GM18526 (cell line): ENCODE data around the gene HDAC7.

Experiments used
- POLR2A ChIP-seq: IDR thresholded peaks from 3 replicates; pipeline ENCODE4 v1.6.1; 2011; ENCODE audit not compliant: insufficient read length; ENCODE audit errors: extremely low read depth

The HDAC7 gene

DNA sequence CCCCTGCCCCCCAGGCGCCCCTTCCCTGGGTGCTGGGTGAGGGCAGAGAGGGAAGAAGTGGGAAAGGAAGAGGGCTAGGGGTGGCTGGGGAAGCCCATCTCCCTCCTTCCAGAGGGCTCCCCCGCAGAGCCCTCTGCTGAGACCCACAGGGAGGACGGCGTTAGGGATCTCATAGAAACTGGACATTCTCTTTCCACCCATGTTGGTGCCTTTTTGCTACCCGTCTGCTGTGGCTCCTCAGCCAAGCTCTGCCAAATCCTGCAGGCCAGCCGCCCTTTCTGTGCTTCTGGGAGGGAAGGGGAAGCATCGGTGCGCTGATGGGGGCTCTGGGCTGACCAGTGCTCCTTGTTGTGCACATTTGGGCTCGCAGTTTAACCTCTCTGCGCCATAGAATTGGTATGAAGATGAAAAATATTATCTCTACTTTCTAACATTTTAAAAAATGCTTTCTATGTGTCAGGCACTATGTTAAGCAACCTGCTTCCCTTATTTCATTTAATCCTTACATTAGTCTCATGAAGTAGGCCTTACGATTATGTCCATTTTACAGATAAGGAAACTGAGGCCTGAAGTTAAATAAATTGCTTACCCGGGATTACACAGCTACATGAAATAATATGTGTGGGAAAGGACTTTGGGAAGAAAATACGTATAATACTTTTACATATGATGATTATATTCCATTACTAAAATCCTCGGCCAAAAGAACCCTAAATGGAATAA is 45.7 kb downstream of the HDAC7 start:
- no peak for TF ChIP-seq POLR2A

DNA sequence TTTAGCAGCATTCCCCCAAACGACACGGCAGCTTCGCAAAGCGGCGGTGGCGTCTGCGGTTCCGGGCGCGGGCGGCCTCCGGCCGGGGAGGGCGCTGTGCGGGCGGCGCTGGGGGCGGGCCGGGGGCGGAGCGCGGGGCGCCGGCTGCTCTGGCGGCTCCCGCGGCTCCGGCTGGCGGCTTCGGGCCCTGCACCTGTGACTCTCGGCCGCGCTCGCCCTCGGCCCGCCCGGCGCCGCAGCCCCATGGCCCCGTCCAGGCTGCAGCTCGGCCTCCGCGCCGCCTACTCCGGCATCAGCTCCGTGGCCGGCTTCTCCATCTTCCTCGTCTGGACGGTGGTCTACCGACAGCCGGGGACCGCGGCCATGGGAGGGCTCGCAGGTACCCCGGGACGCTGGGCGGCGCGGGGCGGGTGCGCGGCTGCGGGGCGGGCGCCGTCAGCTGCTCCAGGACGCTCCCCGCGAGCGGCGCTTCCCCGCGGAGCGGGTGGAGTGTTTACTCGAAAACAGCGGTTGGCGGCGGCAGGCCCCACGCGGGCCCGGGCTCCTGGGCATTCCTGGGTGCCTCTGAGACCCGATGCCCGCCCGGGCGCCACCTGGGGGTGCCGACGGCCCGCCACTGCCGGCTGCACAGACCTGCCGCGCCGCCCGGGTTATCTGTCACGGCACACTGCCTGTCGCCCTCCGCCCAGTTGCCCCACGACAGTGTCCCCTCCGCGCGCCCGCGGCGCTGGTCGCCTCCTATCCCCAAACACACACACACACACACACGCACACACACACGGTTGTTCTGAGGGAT is 46.4 kb downstream of the HDAC7 start, which contains the start of gene SLC48A1:
Gene SLC48A1, plus strand, starts transcription at position 177 of the 796 bp plus-strand sequence. Its CDS starts 67 bp downstream, at position 244.
- peak; percentile 40 for TF ChIP-seq POLR2A

DNA sequence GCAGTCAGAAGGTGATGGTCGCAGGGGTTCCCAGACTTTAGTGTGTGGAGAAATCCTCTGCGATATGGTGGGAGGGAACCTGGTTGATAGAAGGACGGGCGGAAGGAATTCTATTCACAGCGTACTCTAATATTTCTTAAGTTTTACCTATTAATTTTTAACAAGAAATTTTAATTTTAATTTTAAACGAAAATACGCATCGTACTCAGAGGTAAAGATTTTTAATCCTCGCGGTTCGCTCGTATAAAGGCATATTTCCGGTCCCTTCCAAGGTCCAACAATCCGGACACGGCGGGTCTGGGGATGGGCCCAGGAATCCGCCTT is 47.0 kb downstream of the HDAC7 start:
- no peak for TF ChIP-seq POLR2A

DNA sequence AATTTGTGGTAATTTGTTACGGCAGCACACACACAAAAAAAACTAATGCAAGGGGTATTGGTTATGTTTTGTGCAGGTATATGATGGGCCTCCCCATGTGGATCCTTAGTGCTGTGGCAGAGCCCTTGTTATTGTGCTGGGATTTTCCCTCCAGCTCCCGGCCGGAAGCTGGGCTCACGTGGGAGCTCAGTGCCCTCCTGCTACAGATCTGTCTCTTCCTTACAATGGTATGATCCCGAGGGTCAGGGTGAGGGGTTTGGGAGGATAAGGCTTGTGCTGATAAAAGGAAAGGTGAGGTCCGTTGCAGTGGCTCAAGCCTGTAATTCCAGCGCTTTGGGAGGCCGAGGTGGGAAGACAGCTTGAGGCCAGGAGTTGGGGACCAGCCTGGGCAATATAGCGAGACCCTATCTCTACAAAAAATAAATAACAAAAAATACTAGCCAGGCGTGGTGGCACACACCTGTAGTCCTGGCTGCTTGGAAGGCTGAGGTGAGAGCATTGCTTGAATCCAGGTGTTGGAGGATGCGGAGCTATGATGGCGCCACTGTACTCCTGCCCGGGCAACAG is 47.5 kb downstream of the HDAC7 start:
- TF ChIP-seq POLR2A: no peak

DNA sequence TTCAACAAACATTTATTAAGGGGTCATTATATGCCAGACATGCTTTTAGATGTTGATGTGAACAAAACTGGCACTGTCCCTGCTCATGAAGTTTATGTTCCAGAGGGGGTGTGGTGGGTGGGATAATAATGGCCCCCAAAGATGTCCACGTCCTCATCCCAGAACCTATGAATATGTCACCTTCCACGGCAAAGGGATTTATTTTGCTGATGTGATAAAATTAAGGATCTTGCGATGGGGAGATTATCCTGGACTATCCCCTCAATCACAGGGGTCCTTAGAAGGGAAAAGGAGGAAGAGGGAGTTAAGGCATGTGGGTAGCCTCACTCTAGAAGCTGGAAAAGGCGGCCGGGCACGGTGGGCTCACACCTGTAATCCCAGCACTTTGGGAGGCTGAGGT is 48.4 kb downstream of the HDAC7 start:
- no peak for TF ChIP-seq POLR2A

DNA sequence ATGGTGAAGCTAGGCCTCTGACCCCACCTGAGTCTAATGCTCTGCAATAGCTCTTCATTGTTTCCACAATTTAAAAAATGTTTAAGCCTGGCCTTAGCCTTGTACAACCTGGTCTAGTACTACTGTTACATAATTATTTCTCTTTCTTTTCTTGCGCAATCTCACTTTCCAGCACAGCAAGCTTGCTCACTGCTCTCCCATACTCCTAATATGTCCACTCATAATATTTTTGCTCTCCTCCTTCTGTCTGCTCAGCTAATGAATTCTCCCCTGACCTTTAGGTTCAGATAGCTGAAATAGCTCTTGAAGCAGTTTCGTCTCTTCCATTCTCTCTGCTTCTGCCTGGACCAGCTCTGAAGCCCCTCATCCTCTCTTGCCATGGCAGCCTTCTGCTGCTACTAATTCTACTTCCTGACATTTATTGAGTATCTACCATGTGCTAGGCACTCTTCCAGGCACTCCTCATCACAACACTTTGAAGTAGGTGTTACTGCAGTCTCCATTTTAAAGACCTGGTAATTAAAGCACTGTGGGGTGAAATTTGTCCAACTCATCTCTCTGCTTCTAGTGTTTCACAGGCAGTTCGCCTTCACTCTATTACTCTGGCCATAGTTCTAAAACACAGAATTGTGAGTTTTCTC is 49.5 kb downstream of the HDAC7 start:
- no peak for TF ChIP-seq POLR2A

DNA sequence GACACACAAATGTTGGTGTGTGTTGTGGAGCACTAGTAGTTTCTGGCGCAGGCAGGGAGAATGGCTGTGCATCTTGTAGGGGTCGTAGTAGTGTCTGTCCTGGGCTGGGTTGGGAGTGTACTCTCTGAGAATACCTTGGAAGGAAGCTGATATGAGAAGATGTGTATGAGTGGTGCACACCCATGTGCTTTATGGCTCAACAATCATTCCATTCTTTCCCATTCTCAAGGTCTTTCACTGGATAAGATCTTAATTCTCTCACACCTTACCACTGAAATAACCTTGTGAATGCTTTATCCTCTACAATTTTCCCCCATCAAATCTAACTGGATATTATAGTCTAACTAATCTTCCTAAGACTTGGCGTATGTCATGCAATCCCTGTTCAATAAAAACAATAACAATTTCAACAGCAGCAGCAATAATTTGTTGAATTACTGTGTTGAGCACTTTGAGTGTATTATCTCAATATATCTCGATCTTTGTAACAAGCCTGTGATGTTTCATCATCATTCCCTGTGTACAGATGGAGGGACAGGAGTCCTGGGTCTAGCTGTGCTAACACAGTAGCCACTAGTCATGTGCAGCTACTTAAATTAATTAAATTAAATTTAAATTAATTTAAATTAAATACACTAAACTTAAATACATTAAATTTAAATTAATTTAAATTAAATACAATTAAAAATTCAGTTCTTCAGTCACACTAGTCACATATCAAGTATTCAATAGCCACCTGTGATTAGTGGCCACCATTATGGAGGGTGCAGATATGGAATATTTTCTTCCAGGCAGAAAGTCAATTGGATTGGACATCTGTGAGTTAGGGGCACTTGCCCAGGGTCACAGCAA is 50.2 kb downstream of the HDAC7 start:
- no peak for TF ChIP-seq POLR2A

DNA sequence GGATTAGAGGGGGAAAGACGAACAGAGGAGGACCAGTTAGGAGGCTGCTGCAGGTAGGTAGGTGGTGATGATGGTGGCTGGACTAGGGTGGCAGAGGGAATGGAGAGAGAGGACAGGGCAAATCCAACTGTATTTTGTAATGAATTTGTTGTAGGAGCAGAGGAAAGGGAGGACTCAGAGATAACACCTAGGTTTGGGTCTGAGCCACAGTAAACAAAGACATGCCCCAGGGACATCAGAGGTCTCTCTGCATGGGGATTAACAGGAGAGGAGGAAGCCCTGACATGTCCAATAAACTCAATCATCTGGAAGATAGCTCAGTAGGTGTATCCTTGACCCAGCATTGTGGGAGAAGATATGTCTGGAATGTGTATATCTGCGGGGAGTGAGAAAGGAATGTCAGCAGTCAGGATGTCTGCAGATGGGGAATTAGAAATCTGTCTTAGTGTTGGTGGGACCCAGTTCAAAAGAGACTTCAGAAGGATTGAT is 51.3 kb downstream of the HDAC7 start:
- TF ChIP-seq POLR2A: no peak

DNA sequence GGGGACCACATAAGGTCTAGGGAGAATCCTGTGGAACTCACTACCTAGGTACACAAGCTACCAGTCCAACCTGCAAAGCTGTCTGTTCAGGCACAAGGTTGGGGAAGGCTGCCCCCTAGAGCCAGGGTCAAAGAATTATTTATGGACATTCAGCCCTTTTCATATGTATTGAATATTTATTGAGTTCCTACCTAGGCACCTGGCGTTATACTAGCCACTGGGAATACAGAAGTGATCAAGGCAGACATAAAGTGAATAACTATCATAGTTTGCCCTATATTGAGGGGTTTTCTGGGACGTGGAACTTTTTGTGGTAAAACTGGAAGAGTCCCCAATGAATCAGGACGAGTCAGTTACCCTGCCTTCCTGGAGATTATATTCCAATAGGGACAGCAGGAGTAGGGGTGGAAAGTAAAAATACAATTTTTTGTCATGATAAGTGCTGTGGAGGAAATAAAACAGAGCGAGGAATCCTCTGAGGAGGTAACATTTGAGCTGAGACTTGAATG is 52.4 kb downstream of the HDAC7 start:
- TF ChIP-seq POLR2A: no peak

DNA sequence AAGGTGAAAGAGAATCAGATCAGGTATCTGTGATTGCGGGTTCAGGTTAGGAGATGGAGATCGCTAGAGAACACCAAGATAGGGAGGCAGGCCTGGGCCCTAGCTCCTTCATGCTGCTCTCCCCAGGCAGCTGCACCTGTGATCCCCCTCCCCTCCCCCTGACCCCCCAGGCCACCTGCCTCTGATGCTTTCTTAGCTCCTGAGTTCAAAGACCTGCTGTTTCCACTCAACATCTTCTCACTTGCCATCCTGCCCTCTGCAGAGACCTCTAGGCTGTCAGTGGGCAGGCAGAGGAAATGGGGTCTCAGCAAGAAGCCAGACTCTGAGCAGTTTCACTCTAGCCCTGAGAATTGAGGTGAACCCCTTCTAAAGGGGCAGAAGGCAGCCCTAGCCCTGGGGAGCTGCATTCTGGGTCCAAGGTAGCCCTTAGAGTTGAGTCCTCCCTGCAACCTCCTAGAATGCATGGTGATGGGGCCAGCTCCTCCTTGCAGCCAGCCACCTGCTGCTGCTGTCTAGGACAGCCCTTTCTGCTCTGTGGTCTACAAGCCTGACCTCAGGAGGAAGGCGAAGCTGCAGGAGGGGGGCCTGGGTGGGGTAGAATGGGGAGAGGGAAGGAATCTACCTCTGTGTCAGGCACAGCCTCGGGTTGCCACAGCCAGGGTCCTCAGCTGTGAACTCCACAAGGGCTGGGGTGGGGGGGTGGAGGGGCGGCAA is 53.0 kb downstream of the HDAC7 start:
- TF ChIP-seq POLR2A: no peak

DNA sequence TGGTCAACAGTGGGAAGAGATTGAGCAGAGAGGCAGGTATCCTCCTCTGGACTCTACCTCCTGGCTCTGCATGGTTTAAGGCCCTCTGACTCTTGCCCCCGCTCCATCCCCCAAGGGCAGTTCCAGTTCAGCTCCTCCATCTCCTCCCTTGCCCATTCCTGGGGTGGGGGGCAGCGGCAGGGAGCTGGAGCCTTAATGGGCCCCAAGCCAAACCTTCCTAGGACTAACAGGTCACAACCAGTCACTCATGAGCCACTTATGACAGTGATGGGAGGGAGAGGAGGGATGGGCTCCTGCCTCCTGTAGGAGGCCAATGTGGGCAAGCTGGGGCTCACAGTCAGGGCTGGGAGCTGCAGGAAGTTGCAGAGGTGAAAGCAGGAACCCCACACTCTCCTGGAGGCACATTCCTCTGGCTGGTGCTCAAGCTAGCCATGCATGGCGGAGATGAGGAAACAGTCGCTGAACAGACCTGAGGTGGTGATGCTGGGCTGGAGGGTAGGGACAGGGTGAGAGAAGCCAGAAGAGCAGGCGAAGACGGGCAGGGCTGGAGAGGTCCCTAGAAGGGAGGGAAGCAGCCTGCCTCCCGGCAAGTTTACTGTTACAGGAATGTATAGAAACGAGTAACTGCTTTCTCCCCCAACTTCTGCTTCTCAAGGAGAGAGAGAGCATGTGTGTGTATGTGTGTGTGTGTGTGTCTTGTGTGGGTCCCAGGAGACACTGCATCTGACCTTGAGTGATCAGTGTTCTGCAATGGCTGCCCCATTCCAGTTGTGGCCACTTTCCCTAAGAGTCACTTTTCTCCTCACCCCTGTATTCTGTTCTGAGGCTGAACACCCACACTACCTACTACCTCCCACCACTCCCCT is 56.0 kb downstream of the HDAC7 start:
- no peak for TF ChIP-seq POLR2A

DNA sequence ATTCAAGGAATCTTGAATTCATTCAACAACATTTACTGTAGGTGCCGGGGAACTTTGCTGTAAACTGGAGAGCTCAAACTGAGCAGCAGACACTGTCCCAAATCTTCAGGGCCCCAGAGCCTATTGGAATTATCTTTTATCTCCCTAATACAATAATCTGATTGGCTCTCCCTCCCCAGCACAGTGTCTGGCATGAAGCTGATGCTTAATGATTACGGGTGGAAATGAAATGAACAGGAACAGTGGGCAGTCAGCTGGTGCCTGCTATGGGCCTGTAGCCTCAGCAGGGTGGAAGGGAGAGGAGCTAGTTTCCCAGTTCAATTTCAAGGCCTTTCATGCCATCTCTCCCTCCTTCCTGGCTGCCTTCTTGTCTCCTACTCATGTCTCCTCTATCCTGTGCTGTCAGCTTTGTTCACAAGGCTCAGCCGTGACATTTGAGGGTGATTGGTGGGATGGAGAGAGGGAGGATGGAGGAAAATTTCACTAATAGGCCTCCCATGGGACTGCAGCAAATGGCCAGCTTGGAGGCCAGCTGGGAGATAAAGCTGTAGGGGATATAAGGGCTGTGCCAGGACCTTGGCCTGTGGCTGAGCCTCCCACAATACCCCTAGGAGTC is 56.7 kb downstream of the HDAC7 start:
- TF ChIP-seq POLR2A: no peak
